Activated CD8-positive, alpha-beta memory T cell treated with anti-CD3 and anti-CD28 coated beads, Interleukin-2, amount 50 U/mL, for 24 hours (primary cell): ENCODE data around the gene PPM1H.
"Not testable (repeated sequence)": the region's sequence is repeated elsewhere in the genome, so short reads cannot be mapped to it uniquely, and the experiment has no call there.

Experiments used
- DNase-seq: peaks from one replicate; pipeline ENCODE4 v3.0.0-alpha.2; 2020; ENCODE audit errors: extremely low read depth

Gene PPM1H

GRCh38 chr12:62767496-62767895, 167.5 kb downstream of the PPM1H start:
- DNase-seq: no peak

GRCh38 chr12:62766496-62766895, 168.5 kb downstream of the PPM1H start:
- no peak for DNase-seq

GRCh38 chr12:62763861-62764645, 170.9 kb downstream of the PPM1H start:
- no peak for DNase-seq

- DNase-seq: no peak
Measured at GRCh38 chr12:62763312-62763711, 171.6 kb downstream of the PPM1H start.

GRCh38 chr12:62762645-62763044, 172.3 kb downstream of the PPM1H start:
- no peak for DNase-seq

- no peak for DNase-seq
Measured at GRCh38 chr12:62761658-62762057, 173.3 kb downstream of the PPM1H start.

- no peak for DNase-seq
Measured at GRCh38 chr12:62760779-62761178, 174.2 kb downstream of the PPM1H start.

GRCh38 chr12:62760341-62760740, 174.6 kb downstream of the PPM1H start:
- not testable (repeated sequence) for DNase-seq

- DNase-seq: no peak
Measured at GRCh38 chr12:62758216-62758615, 176.7 kb downstream of the PPM1H start.

GRCh38 chr12:62757048-62757447, 177.9 kb downstream of the PPM1H start:
- DNase-seq: no peak

- DNase-seq: no peak
Measured at GRCh38 chr12:62754706-62755105, 180.2 kb downstream of the PPM1H start.

- no peak for DNase-seq
Measured at GRCh38 chr12:62751810-62752155, 183.2 kb downstream of the PPM1H start.

- DNase-seq: no peak
Measured at GRCh38 chr12:62750941-62751809, 183.8 kb downstream of the PPM1H start.

- no peak for DNase-seq
Measured at GRCh38 chr12:62749586-62749985, 185.4 kb downstream of the PPM1H start.

GRCh38 chr12:62748941-62749468, 185.9 kb downstream of the PPM1H start:
- no peak for DNase-seq

- DNase-seq: no peak
Measured at GRCh38 chr12:62744551-62744950, 190.4 kb downstream of the PPM1H start.

- DNase-seq: no peak
Measured at GRCh38 chr12:62739266-62740015, 195.5 kb downstream of the PPM1H start.

- DNase-seq: no peak
Measured at GRCh38 chr12:62738616-62739015, 196.3 kb downstream of the PPM1H start.

- DNase-seq: no peak
Measured at GRCh38 chr12:62738105-62738504, 196.8 kb downstream of the PPM1H start.

- no peak for DNase-seq
Measured at GRCh38 chr12:62737615-62738014, 197.3 kb downstream of the PPM1H start.

GRCh38 chr12:62737188-62737587, 197.8 kb downstream of the PPM1H start:
- no peak for DNase-seq

GRCh38 chr12:62736596-62736995, 198.4 kb downstream of the PPM1H start:
- DNase-seq: no peak
